Measurements from ENCODE around the gene WDR47.

DNA sequence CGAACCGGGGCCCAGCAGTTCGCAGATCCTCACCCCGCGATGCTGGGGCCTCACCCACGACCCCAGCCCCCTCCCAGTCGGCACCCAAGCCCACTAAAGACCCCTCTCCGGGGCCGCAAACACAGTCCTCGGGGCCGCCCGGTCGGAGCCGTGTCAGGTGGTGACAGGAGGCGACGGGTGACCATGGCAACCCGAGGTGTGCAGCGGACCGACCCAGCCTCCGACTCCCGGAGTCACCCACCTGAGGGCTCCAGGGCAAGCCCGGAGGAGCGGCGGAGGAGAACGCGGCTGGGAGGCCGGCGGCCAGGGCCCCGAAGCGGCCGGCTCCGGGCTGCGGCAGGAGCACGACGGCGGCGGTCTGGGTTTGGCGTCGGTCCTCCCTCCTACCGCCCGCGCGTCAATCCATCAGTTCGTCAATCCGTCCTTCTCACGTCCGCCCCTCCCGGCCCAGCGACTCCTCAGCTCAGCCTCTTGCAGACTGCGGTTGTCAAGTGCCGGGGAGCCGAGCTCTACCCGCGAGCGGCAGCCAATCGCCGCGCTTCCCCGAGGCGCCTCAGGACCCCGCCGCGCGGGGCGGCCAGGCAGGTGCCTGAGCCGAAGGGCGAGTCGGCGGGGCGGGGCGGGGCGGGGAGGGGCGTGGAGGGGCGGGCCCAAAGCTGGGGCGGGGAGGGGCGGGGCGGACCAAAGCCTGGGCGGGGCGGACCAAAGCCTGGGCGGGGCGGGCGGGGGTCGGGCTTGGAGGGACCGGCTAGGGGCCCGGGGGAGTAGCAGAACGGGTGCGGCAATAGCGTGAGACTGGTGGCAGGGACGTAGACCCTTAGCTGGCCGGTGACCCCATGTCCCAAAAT is at the start of gene WDR47:
- TF ChIP-seq, protein P1, sequence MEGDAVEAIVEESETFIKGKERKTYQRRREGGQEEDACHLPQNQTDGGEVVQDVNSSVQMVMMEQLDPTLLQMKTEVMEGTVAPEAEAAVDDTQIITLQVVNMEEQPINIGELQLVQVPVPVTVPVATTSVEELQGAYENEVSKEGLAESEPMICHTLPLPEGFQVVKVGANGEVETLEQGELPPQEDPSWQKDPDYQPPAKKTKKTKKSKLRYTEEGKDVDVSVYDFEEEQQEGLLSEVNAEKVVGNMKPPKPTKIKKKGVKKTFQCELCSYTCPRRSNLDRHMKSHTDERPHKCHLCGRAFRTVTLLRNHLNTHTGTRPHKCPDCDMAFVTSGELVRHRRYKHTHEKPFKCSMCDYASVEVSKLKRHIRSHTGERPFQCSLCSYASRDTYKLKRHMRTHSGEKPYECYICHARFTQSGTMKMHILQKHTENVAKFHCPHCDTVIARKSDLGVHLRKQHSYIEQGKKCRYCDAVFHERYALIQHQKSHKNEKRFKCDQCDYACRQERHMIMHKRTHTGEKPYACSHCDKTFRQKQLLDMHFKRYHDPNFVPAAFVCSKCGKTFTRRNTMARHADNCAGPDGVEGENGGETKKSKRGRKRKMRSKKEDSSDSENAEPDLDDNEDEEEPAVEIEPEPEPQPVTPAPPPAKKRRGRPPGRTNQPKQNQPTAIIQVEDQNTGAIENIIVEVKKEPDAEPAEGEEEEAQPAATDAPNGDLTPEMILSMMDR (IDR thresholded peaks at IDR 0.05; ENCODE audit: low read depth, low read length), result no peak
- TF ChIP-seq EZH2phosphoT487 (IDR thresholded peaks at IDR 0.05; ENCODE audit: low read depth), result no peak
